ENCODE data around the gene CD9. TPM values are rescaled to one million over a fixed set of nuclear protein-coding genes. Genes with fewer than 3 reads are reported as not detected.
A peak's percentile ranks its signal among the peaks of the same experiment; 100 is the strongest.

CD9 gene
- total RNA-seq, 2 donors from 2014 or later = 249 to 300 TPM

DNA sequence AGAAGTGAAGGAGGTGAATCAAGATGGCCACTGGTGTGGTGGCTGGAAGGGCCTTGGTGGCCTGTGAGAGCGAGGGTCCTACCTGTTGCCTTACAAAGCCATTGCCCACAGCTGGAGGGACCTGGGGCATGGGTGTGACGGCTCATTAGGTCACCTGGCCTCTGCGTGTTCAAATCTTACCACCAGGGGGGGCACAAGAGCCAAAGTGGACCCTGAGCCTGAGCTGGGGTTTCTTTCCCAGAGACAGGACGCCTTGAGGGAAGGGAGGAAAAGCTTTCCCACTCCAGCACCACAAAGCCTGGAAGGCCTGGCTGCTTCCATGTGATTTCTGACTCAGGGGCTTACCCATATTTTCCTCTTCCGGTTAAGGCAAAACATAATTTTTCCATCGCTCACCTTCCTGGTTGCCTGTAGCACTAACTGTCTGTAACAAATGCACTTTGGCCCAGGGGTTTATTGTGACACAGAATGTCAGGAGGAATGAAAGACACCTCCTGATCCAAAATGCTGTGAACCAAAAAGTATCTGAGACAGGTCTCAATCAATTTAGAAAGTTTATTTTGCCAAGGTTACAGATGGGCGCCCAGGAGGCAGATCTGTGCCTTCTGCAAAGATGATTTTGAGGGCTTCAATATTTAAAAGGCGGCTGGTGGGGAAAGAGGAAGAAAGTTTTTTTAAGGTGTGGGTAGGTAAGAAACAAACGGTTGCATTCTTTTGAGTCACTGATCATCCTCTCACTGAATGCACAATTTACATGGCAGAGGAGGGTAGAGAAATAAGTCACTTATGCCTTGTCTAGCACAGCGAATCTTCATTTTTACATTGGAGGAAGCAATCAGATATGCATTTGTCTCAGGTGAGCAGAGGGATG is 4.3 kb upstream of the CD9 start:
- peaks cover 0 to 15% of the 10 kb centered on the region in 2 donors for H3K4me1 ChIP-seq (ENCODE audit: control insufficient read depth in 1 of 2, low read depth in 2 of 2)
- H3K36me3 ChIP-seq = no peaks in the 10 kb centered on the region
- no peaks in the 10 kb centered on the region for H3K27me3 ChIP-seq (replicated peaks; ENCODE audit: insufficient read depth)
- ATAC-seq (ENCODE audit: insufficient number of reproducible peaks, low FRiP score, low read depth) (peak; percentile 53), DNase-seq (ENCODE audit: low spot score) (peak; percentile 68)
- H3K9me3 ChIP-seq = no peaks in the 10 kb centered on the region
- H3K4me3 ChIP-seq = no peak overlapping the region
- H3K27ac ChIP-seq = peak overlapping the region; percentile 64 to 73
- TF ChIP-seq, protein P1, sequence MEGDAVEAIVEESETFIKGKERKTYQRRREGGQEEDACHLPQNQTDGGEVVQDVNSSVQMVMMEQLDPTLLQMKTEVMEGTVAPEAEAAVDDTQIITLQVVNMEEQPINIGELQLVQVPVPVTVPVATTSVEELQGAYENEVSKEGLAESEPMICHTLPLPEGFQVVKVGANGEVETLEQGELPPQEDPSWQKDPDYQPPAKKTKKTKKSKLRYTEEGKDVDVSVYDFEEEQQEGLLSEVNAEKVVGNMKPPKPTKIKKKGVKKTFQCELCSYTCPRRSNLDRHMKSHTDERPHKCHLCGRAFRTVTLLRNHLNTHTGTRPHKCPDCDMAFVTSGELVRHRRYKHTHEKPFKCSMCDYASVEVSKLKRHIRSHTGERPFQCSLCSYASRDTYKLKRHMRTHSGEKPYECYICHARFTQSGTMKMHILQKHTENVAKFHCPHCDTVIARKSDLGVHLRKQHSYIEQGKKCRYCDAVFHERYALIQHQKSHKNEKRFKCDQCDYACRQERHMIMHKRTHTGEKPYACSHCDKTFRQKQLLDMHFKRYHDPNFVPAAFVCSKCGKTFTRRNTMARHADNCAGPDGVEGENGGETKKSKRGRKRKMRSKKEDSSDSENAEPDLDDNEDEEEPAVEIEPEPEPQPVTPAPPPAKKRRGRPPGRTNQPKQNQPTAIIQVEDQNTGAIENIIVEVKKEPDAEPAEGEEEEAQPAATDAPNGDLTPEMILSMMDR (IDR thresholded peaks at IDR 0.05) = peak; percentile 94

DNA sequence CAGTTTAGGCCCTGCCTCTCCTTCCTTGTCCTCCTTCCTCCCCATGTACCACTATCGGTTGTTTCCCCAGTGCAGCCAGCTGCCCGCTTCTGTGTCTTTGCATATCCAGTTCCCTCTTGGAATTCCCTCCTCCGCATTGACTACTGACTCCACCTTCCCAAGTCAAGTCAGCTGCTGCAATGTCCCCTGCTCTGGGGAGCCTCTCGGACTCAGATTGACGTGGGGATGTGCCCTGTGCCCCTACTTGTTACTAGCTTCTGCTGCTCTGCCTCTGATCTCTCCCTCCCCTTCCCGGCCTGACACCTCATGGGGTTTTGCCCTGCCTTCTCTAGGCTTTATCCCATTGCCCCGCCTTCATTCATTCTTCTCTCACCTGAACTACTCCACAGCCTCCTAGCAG is 2.1 kb upstream of the CD9 start:
- no peak overlapping the region for H3K4me3 ChIP-seq
- H3K27me3 ChIP-seq (replicated peaks; ENCODE audit: insufficient read depth) = no peaks in the 10 kb centered on the region
- peak overlapping the region in 1 of 2 donors; percentile 7 for H3K27ac ChIP-seq
- H3K4me1 ChIP-seq (ENCODE audit: control insufficient read depth in 1 of 2, low read depth in 2 of 2) = peaks cover 10 to 32% of the 10 kb centered on the region in 2 donors
- TF ChIP-seq, protein P1 (IDR thresholded peaks at IDR 0.05) = no peak
- no peak for DNase-seq (ENCODE audit: low spot score)
- no peaks in the 10 kb centered on the region for H3K36me3 ChIP-seq
- H3K9me3 ChIP-seq = no peaks in the 10 kb centered on the region
- ATAC-seq (ENCODE audit: insufficient number of reproducible peaks, low FRiP score, low read depth) = no peak

DNA sequence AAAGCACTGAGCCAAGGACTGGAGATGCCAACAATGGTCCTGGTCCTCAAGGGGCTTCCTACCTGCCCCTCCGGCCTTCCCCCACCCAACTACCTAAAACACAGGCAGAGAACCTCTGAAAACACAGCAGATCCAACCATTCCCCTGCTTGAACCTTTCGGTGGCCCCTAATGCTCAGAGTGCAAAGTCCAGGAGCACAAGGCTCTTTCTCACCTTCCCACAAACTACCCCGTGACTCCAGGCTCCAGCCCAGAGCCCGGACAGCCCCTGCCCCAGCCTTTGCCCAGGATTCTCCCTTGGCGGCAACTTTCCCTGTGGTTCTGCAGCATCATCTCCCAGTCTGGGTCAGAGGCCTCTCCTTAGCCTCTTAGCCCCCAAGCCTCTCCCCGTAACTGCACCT is 1.6 kb upstream of the CD9 start:
- peaks cover 15 to 37% of the 10 kb centered on the region in 2 donors for H3K4me1 ChIP-seq (ENCODE audit: control insufficient read depth in 1 of 2, low read depth in 2 of 2)
- ATAC-seq (ENCODE audit: insufficient number of reproducible peaks, low FRiP score, low read depth) = no peak
- DNase-seq (ENCODE audit: low spot score) = no peak
- no peaks in the 10 kb centered on the region for H3K27me3 ChIP-seq (replicated peaks; ENCODE audit: insufficient read depth)
- H3K27ac ChIP-seq = peak overlapping the region; percentile 95 to 97
- H3K9me3 ChIP-seq = no peaks in the 10 kb centered on the region
- H3K4me3 ChIP-seq = peak overlapping the region; percentile 95
- H3K36me3 ChIP-seq = no peaks in the 10 kb centered on the region
- TF ChIP-seq, protein P1 (IDR thresholded peaks at IDR 0.05) = no peak

DNA sequence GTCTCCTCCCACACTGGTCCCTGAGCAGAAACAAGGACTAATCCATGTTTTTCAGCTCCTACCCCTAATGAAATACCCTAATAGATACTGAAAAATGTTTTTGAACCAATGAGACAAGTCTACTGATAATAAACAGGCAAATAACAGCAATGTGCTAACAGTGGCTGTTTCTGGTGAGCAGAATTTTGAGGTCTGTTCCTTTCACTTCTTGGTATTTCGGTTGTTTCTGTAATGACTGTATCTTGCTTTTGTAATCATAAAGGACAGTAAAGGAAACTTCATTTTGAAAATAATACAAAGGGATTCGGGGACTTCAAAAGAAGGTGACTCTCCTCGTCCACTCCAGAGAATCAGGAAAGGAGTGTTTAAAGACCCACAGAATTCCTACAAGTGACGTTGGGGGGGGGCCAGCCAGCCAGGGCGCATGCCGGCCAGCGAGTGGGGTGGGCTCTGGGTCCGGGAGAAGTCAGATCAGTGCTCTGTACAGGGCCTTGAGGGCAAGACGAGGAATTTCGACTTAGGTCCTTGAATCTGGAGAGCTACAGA is 1.1 kb upstream of the CD9 start:
- Histone ChIP-seq H3K4me3 (peak overlapping the region; percentile 95), H3K9me3 (no peaks in the 10 kb centered on the region), H3K27me3 (replicated peaks; ENCODE audit: insufficient read depth) (no peaks in the 10 kb centered on the region), H3K36me3 (no peaks in the 10 kb centered on the region), H3K27ac (peak overlapping the region; percentile 95 to 97), H3K4me1 (ENCODE audit: control insufficient read depth in 1 of 2, low read depth in 2 of 2) (peaks cover 19 to 42% of the 10 kb centered on the region in 2 donors)
- TF ChIP-seq, protein P1 (IDR thresholded peaks at IDR 0.05) = no peak
- ATAC-seq (ENCODE audit: insufficient number of reproducible peaks, low FRiP score, low read depth) = no peak
- no peak for DNase-seq (ENCODE audit: low spot score)

DNA sequence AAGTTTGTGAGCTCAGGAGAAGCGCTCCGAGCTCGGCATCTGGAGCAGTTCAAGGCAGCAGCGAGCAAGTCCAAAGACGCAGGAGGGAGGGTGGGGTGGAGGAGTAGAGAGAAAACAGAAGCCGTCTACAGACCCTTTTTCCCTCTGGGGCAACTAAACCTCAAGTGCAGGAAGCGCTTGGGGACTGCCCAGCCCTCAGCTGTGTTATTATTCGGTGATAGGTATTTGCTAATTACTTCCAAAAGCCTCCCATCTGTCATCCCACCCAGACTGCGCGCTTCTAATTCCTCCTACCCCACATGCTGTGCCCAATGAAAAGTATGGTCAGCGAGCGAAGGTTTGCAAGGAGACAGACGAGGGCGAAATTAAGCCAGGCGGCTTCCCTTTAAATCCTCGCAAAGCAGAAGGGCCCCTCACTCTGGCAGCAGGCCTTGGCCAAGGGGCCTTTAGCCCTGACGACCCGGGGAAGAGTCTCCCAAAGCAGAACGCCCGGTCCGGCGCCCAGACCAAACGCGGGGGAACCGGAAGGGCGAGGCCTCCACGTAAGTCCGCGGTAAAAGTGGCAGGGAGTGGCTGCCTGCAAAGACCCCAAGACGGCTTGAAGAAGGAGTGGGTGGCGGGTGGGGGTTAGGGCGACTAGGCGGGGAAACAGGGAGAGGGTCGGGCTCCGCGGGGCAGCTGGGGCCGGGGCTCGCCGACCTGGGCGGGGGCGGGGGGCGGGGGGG is 507 bp upstream of the CD9 start:
- TF ChIP-seq, protein P1 (IDR thresholded peaks at IDR 0.05) = no peak
- Histone ChIP-seq H3K9me3 (no peaks in the 10 kb centered on the region), H3K27ac (peak overlapping the region; percentile 95 to 97), H3K4me3 (peak overlapping the region; percentile 95), H3K27me3 (replicated peaks; ENCODE audit: insufficient read depth) (no peaks in the 10 kb centered on the region), H3K36me3 (no peaks in the 10 kb centered on the region), H3K4me1 (ENCODE audit: control insufficient read depth in 1 of 2, low read depth in 2 of 2) (peaks cover 26 to 49% of the 10 kb centered on the region in 2 donors)
- no peak for ATAC-seq (ENCODE audit: insufficient number of reproducible peaks, low FRiP score, low read depth)
- no peak for DNase-seq (ENCODE audit: low spot score)

Measured in thoracic aorta (tissue), 2 donors.